GM23338 (cell line): ENCODE results near the gene NINJ2.
"Not testable (repeated sequence)": the region's sequence is repeated elsewhere in the genome, so short reads cannot be mapped to it uniquely, and the experiment has no call there.

Experiments
- CREB1 ChIP-seq: fragments of 250-450 bp; sonication (Bioruptor Pico); IDR thresholded peaks from 2 replicates; pipeline ENCODE4 v1.5.0; 2020; ENCODE audit warnings: low read depth, mild to moderate bottlenecking, moderate library complexity
- CTCF ChIP-seq, 2 experiments: fragments of 200-600 bp in 1 of 2; sonication (generic) in 1 of 2; conservative IDR thresholded peaks; 2 replicates each; pipeline versions ENCODE4 v1.5.1 to v1.6.1; 2016 to 2017; ENCODE audit warnings: antibody characterized with exemption in 2 of 2, low read depth in 2 of 2, mild to moderate bottlenecking in 2 of 2, moderate library complexity in 1 of 2
- ETS1 ChIP-seq: IDR thresholded peaks from 2 replicates; pipeline ENCODE4 v1.6.1; 2016; ENCODE audit warnings: antibody characterized with exemption
- EZH2 ChIP-seq: fragments of 200-600 bp; sonication (generic); IDR thresholded peaks from one replicate; pipeline ENCODE4 v1.8.0; 2017; ENCODE audit warnings: antibody characterized with exemption, mild to moderate bottlenecking, low read depth; ENCODE audit not compliant: unreplicated experiment
- EZH2phosphoT487 ChIP-seq: fragments of 200-600 bp; sonication (generic); IDR thresholded peaks from one replicate; pipeline ENCODE4 v1.8.1; 2018; ENCODE audit warnings: antibody characterized with exemption; ENCODE audit not compliant: unreplicated experiment
- JUNB ChIP-seq: IDR thresholded peaks from one replicate; pipeline ENCODE4 v1.6.1; 2016; ENCODE audit warnings: antibody characterized with exemption; ENCODE audit not compliant: unreplicated experiment
- NANOG ChIP-seq: IDR thresholded peaks from 2 replicates; pipeline ENCODE4 v1.6.1; 2016; ENCODE audit warnings: antibody characterized with exemption, borderline replicate concordance
- POLR2AphosphoS5 ChIP-seq: IDR thresholded peaks from 2 replicates; pipeline ENCODE4 v1.6.1; 2016; ENCODE audit warnings: antibody characterized with exemption, low read depth
- REST ChIP-seq: IDR thresholded peaks from one replicate; pipeline ENCODE4 v1.6.1; 2018; ENCODE audit warnings: antibody characterized with exemption; ENCODE audit not compliant: unreplicated experiment
- ZNF331 ChIP-seq: fragments of 250-450 bp; sonication (Bioruptor Pico); IDR thresholded peaks from 2 replicates; pipeline ENCODE4 v1.5.0; 2020; ENCODE audit warnings: low read depth, mild to moderate bottlenecking, moderate library complexity
- ZNF462 ChIP-seq: fragments of 250-450 bp; sonication (Bioruptor Pico); IDR thresholded peaks from 2 replicates; pipeline ENCODE4 v1.5.0; 2020; ENCODE audit warnings: mild to moderate bottlenecking, moderate library complexity

GRCh38 chr12:698222-698621 lies 35.0 kb upstream of the NINJ2 start:
- TF ChIP-seq EZH2phosphoT487; POLR2AphosphoS5; CTCF (conservative IDR thresholded peaks at IDR 0.05; ENCODE audit: low read depth in 2 of 2); CREB1 (CRISPR knock-in tag); REST; EZH2; JUNB; NANOG; ETS1; ZNF462 (CRISPR knock-in tag); ZNF331 (CRISPR knock-in tag): not testable (repeated sequence)
